ENCODE measurements around the gene GGACT. TPM values are rescaled to one million over a fixed set of nuclear protein-coding genes. Genes with fewer than 3 reads are reported as not detected.

Gene GGACT
- total and polyA plus RNA-seq, 2 of the 8 experiments (the other 6 are each of a cell fraction or from before 2014, with no cell fraction given) = 1.1 to 1.5 TPM

DNA sequence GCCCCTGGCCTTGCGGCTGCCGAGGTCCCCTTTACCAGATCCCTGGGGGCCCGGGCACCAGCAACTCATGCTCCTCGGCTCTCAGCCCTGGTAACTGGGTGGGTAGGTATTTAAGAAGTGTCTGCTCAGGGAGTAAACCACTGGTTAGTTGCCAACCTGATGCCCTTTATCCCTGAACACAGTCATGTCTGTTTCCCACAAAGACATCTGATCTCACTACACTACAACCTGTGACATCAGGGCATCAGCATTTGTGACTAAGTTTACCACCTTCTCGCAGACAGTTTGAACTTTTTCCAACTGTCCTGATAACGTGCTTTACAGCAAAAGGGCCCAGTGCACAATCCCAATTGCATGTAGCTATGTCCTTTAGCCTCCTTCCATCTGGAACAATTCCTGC, 22.0 kb downstream of the GGACT start:
- no peak for DNase-seq (ENCODE audit: low read depth in 1 of 2, low spot score in 2 of 2)
- Histone ChIP-seq H3K9me3 (ENCODE audit: insufficient read depth in 2 of 2, low read depth in 1 of 2, low read length in 1 of 2) (peaks cover 7 to 19% of the 10 kb centered on the region in 2 experiments; a peak in 3 of 4 replicates), H3K18ac (ENCODE audit: extremely low read depth, low read length) (no peak overlapping the region), H3K4me3 (ENCODE audit: extremely low read depth in 1 of 4, insufficient read depth in 2 of 4, low read depth in 3 of 4, low read length in 4 of 4) (no peak overlapping the region), H3K27me3 (replicated peaks in 1 of 4; ENCODE audit: control insufficient read depth in 3 of 4, extremely low read depth in 1 of 4, insufficient read depth in 3 of 4, low read length in 3 of 4) (no peaks in the 10 kb centered on the region), H2BK5ac (ENCODE audit: low read depth, low read length) (no peak overlapping the region), H3K4ac (replicated peaks; ENCODE audit: insufficient read length, low read depth, low read length) (no peak overlapping the region), H4K5ac (ENCODE audit: insufficient read length, low read depth, low read length) (no peak overlapping the region), H3K23ac (ENCODE audit: insufficient read length) (no peak overlapping the region), H3K9ac (replicated peaks in 1 of 4; ENCODE audit: extremely low read depth in 1 of 4, low read depth in 3 of 4, low read length in 3 of 4) (no peak overlapping the region), H2AK5ac (ENCODE audit: low read depth, low read length) (no peak overlapping the region), H3K56ac (replicated peaks; ENCODE audit: insufficient read length, low read depth, low read length) (no peak overlapping the region), H4K8ac (ENCODE audit: extremely low read depth, insufficient read depth, low read length) (no peak overlapping the region), H3K4me1 (replicated peaks in 1 of 4; ENCODE audit: control insufficient read depth in 3 of 4, insufficient read depth in 4 of 4, low read length in 3 of 4) (no peaks in the 10 kb centered on the region), H2AFZ (ENCODE audit: low read length) (no peak overlapping the region), H4K20me1 (replicated peaks in 1 of 2; ENCODE audit: control insufficient read depth in 1 of 2, insufficient read depth in 2 of 2, low read length in 2 of 2) (no peaks in the 10 kb centered on the region), H2BK15ac (ENCODE audit: low read length) (no peak overlapping the region), H3K27ac (ENCODE audit: low read depth, low read length) (no peak overlapping the region), H4K91ac (replicated peaks; ENCODE audit: insufficient read length, low read length) (no peak overlapping the region), H2BK120ac (replicated peaks; ENCODE audit: low read depth, low read length) (no peak overlapping the region), H3K79me1 (ENCODE audit: low read depth, low read length) (no peaks in the 10 kb centered on the region; the same call in 1 of the 2 replicates), H2BK20ac (ENCODE audit: low read length) (no peak overlapping the region), H3K79me2 (ENCODE audit: control insufficient read depth in 1 of 2, insufficient read depth in 2 of 2, low read length in 2 of 2) (no peaks in the 10 kb centered on the region), H3K23me2 (ENCODE audit: low read depth, low read length) (no peaks in the 10 kb centered on the region), H2BK12ac (ENCODE audit: low read depth, low read length) (no peak overlapping the region), H3K14ac (ENCODE audit: insufficient read length) (no peak overlapping the region), H3K36me3 (ENCODE audit: control insufficient read depth in 2 of 4, insufficient read depth in 4 of 4, low read length in 3 of 4) (no peaks in the 10 kb centered on the region), H3K4me2 (ENCODE audit: insufficient read depth in 1 of 2, low read depth in 2 of 2, low read length in 2 of 2) (no peak overlapping the region)
- TF ChIP-seq MAFK (IDR thresholded peaks at IDR 0.05; ENCODE audit: low read depth, low read length) = no peak
- no peak for TF ChIP-seq SUZ12 (IDR thresholded peaks at IDR 0.05; ENCODE audit: low read length)
- TF ChIP-seq NANOG (IDR thresholded peaks at IDR 0.05; ENCODE audit: insufficient read depth, low read depth, low read length, poor library complexity, severe bottlenecking) = no peak
- ChIA-PET POLR2A (ENCODE audit: partially characterized antibody) (no interaction called here), CTCF (ENCODE audit: partially characterized antibody) (no interaction called here)
- WGBS, 2 experiments (ENCODE audit: extremely low coverage in 1 of 2, insufficient coverage in 1 of 2, insufficient read length in 1 of 2, insufficient replicate concordance in 2 of 2, low coverage in 1 of 2, low lambda C conversion rate in 2 of 2, missing lambda C conversion rate in 1 of 2) = 88% methylated on average over 6 of the region's 6 CpGs; no CpG with 5 or more reads in 1 of the 2 experiments
- FAIRE-seq = no peak

Data from H1 (cell line).